GM10266 (cell line): ENCODE data around the gene MARS2.
A peak's percentile ranks its signal among the peaks of the same experiment; 100 is the strongest.

Experiments
- DNase-seq: peaks from one replicate; pipeline ENCODE4 v3.0.0; 2012; ENCODE audit errors: extremely low spot score
- TF ChIP-seq, protein P1 (sequence below): IDR thresholded peaks from 2 replicates; pipeline ENCODE4 v1.5.1; 2012; ENCODE audit warnings: mild to moderate bottlenecking, low read depth; ENCODE audit not compliant: control insufficient read depth, insufficient read depth; ENCODE audit errors: missing control alignments

MARS2 gene

DNA sequence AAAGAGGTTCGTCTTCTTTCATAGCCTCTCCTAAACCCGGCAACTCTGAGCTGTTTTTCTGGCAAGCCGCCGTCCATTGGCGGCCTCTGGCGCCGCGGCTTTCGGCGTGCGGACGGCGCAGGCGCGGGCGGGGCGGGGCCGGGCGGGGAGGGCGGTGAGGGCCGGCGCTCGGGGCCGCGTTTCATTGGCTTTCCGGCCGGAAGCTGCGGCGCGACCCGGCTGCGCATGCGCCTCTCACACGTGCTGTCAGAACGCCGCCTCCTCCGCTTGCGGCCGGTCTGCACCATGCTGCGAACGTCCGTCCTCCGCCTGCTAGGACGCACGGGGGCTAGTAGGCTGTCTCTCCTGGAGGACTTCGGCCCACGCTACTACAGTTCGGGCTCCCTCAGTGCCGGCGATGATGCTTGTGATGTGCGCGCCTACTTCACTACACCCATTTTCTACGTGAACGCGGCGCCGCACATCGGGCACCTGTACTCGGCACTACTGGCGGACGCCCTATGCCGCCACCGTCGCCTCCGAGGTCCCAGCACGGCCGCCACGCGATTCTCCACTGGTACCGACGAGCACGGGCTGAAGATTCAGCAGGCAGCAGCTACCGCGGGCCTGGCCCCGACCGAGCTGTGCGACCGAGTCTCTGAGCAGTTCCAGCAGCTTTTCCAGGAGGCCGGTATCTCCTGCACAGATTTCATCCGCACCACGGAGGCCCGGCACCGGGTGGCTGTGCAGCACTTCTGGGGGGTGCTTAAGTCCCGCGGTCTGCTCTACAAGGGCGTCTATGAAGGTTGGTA is at the start of gene MARS2:
Gene MARS2 (plus strand): TSS at position 249 of the 791 bp plus-strand sequence. CDS start 37 bp downstream, at position 286.
- peak; percentile 94 for DNase-seq
- TF ChIP-seq, protein P1, sequence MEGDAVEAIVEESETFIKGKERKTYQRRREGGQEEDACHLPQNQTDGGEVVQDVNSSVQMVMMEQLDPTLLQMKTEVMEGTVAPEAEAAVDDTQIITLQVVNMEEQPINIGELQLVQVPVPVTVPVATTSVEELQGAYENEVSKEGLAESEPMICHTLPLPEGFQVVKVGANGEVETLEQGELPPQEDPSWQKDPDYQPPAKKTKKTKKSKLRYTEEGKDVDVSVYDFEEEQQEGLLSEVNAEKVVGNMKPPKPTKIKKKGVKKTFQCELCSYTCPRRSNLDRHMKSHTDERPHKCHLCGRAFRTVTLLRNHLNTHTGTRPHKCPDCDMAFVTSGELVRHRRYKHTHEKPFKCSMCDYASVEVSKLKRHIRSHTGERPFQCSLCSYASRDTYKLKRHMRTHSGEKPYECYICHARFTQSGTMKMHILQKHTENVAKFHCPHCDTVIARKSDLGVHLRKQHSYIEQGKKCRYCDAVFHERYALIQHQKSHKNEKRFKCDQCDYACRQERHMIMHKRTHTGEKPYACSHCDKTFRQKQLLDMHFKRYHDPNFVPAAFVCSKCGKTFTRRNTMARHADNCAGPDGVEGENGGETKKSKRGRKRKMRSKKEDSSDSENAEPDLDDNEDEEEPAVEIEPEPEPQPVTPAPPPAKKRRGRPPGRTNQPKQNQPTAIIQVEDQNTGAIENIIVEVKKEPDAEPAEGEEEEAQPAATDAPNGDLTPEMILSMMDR, result no peak

DNA sequence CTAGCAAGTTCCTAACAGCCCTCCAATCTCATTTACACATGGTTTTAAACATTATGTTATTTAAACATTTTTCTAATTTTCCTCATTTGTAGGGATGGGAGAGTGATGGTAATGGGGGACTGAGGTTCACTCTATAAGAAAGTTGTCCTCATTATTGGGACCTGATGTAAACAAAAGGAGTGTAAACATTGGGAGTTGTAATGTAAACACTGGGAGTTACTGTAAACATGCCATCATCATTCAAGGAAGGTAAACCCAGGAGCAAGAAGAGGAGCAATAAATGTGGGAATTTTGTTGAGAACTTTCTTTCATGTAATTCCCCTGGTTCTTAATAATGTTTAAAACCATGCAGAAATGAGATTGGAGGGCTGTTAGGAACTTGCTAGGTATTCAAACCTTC is 47.6 kb upstream of the MARS2 start:
- TF ChIP-seq, protein P1, result no peak
- DNase-seq, result no peak

DNA sequence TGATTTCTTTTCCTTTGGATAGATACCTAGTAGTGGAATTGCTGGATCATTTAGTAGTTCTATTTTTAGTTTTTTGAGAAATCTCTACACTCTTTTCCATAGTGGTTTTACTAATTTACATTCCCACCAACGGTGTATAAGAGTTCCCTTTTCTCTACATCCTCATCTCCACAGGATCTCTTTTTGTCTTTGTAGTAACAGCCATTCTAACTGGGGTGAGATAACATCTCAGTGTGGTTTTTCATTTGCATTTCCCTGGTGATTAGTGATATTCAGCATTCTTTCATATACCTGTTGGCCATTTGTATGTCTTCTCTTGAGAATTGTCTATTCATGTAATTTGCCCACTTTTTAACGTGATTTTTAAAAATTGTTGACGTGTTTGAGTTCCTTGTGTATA is 43.5 kb upstream of the MARS2 start:
- TF ChIP-seq, protein P1, result no peak
- DNase-seq, result no peak

DNA sequence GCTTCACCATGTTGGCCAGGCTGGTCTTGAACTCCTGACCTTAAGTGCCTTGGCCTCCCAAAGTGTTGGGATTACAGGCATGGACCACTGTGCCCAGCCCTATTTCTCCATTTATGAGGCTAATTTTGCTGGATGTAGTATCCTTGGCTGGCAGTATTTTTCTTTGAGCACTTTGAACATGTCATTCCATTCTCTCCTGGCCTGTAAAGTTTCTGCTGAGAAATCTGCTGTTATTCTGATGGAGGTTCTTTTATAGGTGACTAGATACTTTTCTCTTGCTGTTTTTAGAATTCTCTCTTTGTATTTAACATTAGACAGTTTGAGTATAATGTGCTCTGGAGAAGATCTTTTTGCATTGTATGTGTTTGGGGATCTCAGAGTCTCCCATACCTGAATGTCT is 38.9 kb upstream of the MARS2 start:
- TF ChIP-seq, protein P1, result no peak
- no peak for DNase-seq

DNA sequence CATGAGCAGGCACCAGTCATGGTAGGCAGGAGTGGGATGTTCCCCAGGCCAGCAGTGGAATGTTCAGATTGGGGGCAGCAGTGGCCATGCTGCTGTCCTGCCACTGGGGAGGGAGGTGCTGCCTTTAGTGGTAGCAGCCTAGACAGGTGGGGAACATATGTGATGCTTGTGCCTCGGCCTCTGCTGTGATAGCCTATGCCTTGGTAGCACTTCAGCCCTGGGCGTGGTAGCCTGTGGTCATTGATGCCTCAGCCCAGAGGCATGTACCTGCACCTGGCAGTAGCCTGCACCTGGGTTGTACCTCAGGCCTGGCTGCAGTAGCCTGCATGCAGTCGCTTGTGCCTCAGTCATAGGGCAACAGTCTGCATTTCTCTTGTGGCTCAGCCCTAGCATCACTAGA is 36.9 kb upstream of the MARS2 start:
- DNase-seq, result no peak

DNA sequence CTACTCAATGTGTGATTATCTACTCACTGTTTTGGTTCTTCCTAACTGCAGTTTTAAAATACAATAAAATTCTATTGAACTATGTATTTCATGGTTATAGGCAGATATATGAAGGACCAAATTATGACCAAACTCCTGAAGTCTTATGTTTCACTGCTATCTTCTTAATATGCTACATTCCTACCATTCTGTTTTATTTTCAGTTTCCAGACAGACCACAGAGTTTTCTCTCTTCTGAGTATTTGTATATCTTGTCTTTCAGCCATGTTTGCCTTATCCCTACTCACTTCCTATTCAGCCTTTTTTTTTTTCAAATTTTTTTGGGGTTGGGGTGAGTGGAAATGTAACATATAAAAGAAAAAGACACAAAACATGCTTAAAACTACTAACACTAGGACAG is 36.1 kb upstream of the MARS2 start:
- no peak for DNase-seq
- TF ChIP-seq, protein P1, result no peak

More for the DNA sequence above, 36.9 kb upstream of the MARS2 start:
- TF ChIP-seq, protein P1, result no peak

DNA sequence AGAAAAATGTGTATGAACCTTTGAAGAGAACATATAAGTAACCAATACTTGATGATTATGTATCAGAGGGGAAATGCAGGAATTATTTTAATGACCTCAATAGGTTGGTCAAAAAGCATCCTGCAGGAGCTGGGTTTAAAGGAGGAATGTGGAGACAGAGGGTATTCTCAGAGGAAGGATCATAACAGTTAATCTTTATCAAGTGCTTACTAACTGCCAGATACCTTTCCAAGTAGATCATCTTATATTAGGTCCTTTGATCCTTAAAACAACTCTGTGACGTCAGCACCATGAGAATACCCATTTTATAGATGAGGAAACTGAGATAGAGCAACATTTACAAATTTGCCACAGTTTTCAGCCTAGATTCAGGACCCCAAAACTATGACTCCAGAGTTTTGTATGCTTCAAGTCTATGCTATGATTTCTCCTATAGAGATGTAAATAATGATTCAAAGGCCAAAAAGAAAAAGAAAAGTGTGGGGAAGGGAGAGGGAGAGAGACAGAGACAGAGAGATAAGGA is 32.7 kb upstream of the MARS2 start:
- TF ChIP-seq, protein P1, result no peak

More for the DNA sequence above, 32.7 kb upstream of the MARS2 start:
- DNase-seq, result no peak
